Kidney (tissue), 14 donors: Measurements from ENCODE around the gene VAV2. TPM values are rescaled to one million over a fixed set of nuclear protein-coding genes. Genes with fewer than 3 reads are reported as not detected.
A peak's percentile ranks its signal among the peaks of the same experiment; 100 is the strongest.

Experiments used
- DNase-seq, 5 donors: peaks; one replicate each; pipeline ENCODE4 v3.0.0-alpha.2; 2013 to 2020
- FAIRE-seq: peaks from 2 replicates; lab custom pipeline; 2012; peaks lifted over from hg19 to GRCh38; lab: Jason Lieb, UNC
- H3K27ac ChIP-seq, 2 donors: one replicate each; pipeline ENCODE4 v1.7.0; 2013; ENCODE audit warnings: low read depth in 2 of 2, low read length in 2 of 2, inconsistent platforms in 1 of 2
- H3K27me3 ChIP-seq: one replicate; pipeline ENCODE4 v1.7.1; 2013; ENCODE audit warnings: low read length, inconsistent platforms; ENCODE audit not compliant: control insufficient read depth, insufficient read depth
- H3K36me3 ChIP-seq, 3 donors: one replicate each; pipeline versions ENCODE4 v1.7.0 to v1.7.1; 2013; ENCODE audit warnings: low read length in 3 of 3, control low read depth in 1 of 3, inconsistent platforms in 1 of 3; ENCODE audit not compliant: insufficient read depth in 3 of 3, control insufficient read depth in 2 of 3
- H3K4me1 ChIP-seq, 3 donors: one replicate each; pipeline versions ENCODE4 v1.7.0 to v1.7.1; 2013; ENCODE audit warnings: low read length in 3 of 3, inconsistent platforms in 1 of 3, low read depth in 1 of 3; ENCODE audit not compliant: control insufficient read depth in 2 of 3, insufficient read depth in 2 of 3
- H3K4me3 ChIP-seq, 3 donors: one replicate each; pipeline versions ENCODE4 v1.7.0 to v1.8.1; 2013; ENCODE audit warnings: low read length in 3 of 3, control low read depth in 1 of 3, inconsistent platforms in 1 of 3
- H3K9ac ChIP-seq, 3 donors: one replicate each; pipeline versions ENCODE4 v1.7.0 to v1.7.1; 2013; ENCODE audit warnings: low read length in 3 of 3, control low read depth in 1 of 3, inconsistent platforms in 1 of 3
- H3K9me3 ChIP-seq, 3 donors: one replicate each; pipeline versions ENCODE4 v1.7.0 to v1.7.1; 2013; ENCODE audit warnings: low read length in 3 of 3, control low read depth in 1 of 3, inconsistent platforms in 1 of 3; ENCODE audit not compliant: control insufficient read depth in 2 of 3, insufficient read depth in 1 of 3
- CTCF ChIP-seq: IDR thresholded peaks from 3 replicates; pipeline ENCODE4 v1.5.1; 2012; ENCODE audit warnings: mild to moderate bottlenecking, moderate library complexity, borderline replicate concordance; ENCODE audit not compliant: insufficient read depth; ENCODE audit errors: extremely low read depth
- intact Hi-C: fragments of 100-400 bp; cut with DNase I; formaldehyde crosslinking; loops from one replicate; pipeline ENCODE4 v1.11.1; 2022
- polyA plus RNA-seq: library from polyadenylated mRNA; stranded (reverse); fragments of 350-450 nt; fragmentation: Illumina TruSeq; extraction: RNeasy Lipid Tissue Mini Kit (QIAGEN cat#74804); gene quantifications from one replicate; pipeline ENCODE4 v1.2.3, GENCODE V29; 2014; ENCODE audit warnings: low read depth, low replicate concordance; ENCODE audit not compliant: insufficient read depth
- total RNA-seq: library from RNA; stranded (reverse); fragmentation: NEBNext Ultra II Directional; extraction: Animal tissue kit (Norgen Biotek cat#: 25700); gene quantifications from one replicate; pipeline ENCODE4 v1.2.1, GENCODE V29; 2021
- donor health status: control.
- donor health status: control.
- donor health status: control.
- donor health status: control.
- donor health status: control.
- donor health status: DM: yes; HTN: yes; CAD: no.
- donor health status: Normal renal cell carcinoma (clear cell type).

The VAV2 gene
- total and polyA plus RNA-seq, 2 donors from 2014 or later: 22.3 to 47.1 TPM

DNA sequence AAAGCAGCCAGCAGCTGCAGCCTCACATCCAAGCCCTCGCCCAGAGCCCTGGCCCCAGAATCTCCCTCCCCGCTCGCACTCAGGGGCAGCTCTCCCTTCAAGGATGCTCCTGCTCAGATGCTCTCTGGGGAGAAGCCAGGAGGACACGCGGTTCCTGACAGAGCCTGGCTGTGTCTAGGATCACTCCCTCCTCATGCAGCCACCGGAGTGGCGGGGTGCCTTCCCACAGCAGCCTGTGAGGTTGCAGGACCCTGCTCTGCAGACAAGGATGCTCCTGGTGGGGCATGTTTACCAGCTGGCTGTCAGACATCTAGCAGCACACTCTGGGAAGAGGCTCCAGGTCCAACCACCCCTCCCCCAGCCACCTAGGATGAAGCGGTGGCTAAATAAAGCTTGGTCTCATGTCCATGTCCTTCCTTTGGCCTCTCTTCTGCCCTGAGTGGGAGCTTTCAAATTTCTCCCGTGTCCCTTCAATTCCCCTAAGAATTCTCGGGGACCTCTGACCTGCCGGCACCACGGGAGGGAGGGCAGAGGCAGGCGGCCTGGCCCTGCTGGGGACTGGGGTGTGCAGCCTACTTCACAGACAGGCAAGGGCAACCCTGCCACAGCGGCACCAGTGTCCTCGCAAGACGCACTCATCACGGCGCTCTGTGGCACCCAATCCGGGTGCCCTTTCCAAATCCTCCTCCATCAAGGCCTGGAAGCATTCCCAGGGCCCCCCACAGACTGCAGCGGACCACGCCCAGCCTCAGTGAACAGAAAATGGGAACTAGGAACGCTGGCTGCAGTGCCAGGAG, 165.6 kb downstream of the VAV2 start:
- intact Hi-C loops: no loop called here
- no peak for FAIRE-seq
- no peak overlapping the region for H3K4me3 ChIP-seq
- no peaks in the 10 kb centered on the region for H3K36me3 ChIP-seq
- H3K27ac ChIP-seq: no peak overlapping the region
- DNase-seq: peak in 1 of 5 donors; percentile 77
- TF ChIP-seq CTCF: no peak
- H3K9me3 ChIP-seq: no peaks in the 10 kb centered on the region
- H3K27me3 ChIP-seq: no peaks in the 10 kb centered on the region
- no peaks in the 10 kb centered on the region for H3K4me1 ChIP-seq
- no peak overlapping the region for H3K9ac ChIP-seq

DNA sequence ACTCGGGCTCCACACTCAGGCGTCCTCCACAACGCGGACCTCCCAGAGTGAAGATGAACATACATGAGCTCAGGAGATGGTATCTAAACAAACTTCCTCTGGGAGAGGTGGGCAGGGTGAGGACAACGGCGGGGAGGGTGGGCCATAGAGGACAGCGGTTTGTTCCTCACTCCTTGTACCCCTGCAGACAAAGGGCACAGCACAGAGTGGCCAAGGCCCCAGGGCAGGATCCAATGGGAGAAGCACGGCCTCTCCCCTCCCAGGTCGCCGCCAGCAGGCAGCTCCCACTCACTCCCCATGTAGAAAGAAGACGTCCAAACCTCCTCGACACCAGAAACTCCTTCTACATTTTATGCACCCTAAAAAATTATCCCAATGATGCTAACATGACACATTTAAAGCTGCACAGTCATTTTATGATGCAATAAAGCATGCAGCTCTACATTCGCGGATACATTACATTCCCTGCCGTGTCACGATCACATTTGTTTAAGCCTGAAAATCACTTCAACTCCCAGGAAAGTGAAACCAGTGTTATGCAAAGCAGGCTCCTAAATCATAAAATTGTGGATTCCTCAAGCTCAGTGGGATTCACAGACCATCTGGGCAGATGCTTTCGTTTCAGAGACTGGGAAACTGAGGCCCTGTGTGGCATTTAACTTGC, 166.4 kb downstream of the VAV2 start:
- H3K4me3 ChIP-seq: no peak overlapping the region
- no peaks in the 10 kb centered on the region for H3K9me3 ChIP-seq
- H3K4me1 ChIP-seq: no peaks in the 10 kb centered on the region
- H3K27ac ChIP-seq: no peak overlapping the region
- intact Hi-C loops: no loop called here
- H3K27me3 ChIP-seq: no peaks in the 10 kb centered on the region
- FAIRE-seq: no peak
- no peak overlapping the region for H3K9ac ChIP-seq
- TF ChIP-seq CTCF: no peak
- DNase-seq: peak in 3 of 5 donors; percentile 63 to 68 (median 68)
- no peaks in the 10 kb centered on the region for H3K36me3 ChIP-seq

- FAIRE-seq (no peak), DNase-seq (no peak)
- intact Hi-C loops: no loop called here
- Histone ChIP-seq H3K4me1 (no peaks in the 10 kb centered on the region), H3K27ac (no peak overlapping the region), H3K9ac (no peak overlapping the region), H3K36me3 (no peaks in the 10 kb centered on the region), H3K9me3 (no peaks in the 10 kb centered on the region), H3K4me3 (no peak overlapping the region), H3K27me3 (no peaks in the 10 kb centered on the region)
- TF ChIP-seq CTCF: no peak
Measured at GRCh38 chr9:133824802-133825186, 167.3 kb downstream of the VAV2 start.
